Epithelial cell of esophagus (primary cell): Measurements from ENCODE around the gene CDS2.
A peak's percentile ranks its signal among the peaks of the same experiment; 100 is the strongest.

Experiments
- DNase-seq: peaks from one replicate; pipeline ENCODE4 v3.0.0; 2010; ENCODE audit warnings: low read depth
- H3K4me3 ChIP-seq: 2 replicates; pipeline ENCODE4 v1.5.1; 2011; ENCODE audit warnings: mild to moderate bottlenecking, low read length, control low read depth
- TF ChIP-seq, protein P1 (sequence below): IDR thresholded peaks from 2 replicates; pipeline ENCODE4 v1.5.1; 2011; ENCODE audit warnings: low read depth, mild to moderate bottlenecking, low read length, control low read depth, inconsistent platforms; ENCODE audit not compliant: insufficient read depth; ENCODE audit errors: missing control alignments

Gene CDS2

DNA sequence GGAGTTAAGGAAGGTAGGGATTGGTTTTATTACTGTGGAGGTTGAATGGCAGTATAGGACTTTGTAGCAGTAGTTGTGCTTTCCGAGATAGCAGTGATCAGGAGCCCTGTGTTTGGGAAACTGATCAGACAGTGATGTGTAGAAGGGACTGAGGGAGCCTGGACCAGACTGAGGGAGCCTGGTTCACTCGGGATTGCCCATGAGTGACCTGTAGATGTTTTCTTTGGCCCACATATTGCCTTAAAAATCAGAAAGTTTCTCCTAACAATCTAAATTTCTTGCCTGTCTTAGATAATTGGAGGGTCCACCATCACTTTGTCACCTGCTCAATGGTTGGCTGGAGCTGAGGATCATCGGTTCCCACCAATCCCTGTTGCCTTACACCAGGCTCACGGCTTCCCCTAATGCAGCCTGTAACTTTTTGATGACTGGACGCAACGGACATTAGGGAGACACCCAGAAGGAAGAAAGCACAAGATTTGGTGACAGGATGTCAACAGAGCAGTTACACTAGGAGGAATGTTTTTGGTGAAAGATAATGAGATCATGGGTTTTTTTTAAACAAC is 1.1 kb downstream of the CDS2 start:
- DNase-seq: no peak
- H3K4me3 ChIP-seq: peak overlapping the region; percentile 70
- TF ChIP-seq, protein P1, sequence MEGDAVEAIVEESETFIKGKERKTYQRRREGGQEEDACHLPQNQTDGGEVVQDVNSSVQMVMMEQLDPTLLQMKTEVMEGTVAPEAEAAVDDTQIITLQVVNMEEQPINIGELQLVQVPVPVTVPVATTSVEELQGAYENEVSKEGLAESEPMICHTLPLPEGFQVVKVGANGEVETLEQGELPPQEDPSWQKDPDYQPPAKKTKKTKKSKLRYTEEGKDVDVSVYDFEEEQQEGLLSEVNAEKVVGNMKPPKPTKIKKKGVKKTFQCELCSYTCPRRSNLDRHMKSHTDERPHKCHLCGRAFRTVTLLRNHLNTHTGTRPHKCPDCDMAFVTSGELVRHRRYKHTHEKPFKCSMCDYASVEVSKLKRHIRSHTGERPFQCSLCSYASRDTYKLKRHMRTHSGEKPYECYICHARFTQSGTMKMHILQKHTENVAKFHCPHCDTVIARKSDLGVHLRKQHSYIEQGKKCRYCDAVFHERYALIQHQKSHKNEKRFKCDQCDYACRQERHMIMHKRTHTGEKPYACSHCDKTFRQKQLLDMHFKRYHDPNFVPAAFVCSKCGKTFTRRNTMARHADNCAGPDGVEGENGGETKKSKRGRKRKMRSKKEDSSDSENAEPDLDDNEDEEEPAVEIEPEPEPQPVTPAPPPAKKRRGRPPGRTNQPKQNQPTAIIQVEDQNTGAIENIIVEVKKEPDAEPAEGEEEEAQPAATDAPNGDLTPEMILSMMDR: no peak

DNA sequence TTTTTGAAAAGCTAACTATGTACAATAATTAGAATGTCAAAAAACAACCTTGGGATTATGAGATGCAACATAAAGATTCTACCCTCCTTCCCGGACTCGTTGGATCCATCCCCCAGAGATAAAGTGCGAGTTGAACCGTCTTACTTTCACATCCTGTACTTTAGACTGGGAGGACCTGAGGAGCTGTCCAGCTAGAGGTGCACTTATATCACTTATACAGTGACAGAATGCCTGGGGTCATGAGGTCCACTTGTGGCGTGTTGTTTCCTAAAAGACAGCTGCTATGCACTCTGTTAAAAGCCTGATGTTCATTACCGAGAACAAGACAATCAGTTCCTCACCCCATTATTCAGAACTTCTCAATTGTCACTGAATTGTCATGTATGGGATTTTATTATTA is 2.1 kb downstream of the CDS2 start:
- H3K4me3 ChIP-seq: no peak overlapping the region
- TF ChIP-seq, protein P1: no peak
- no peak for DNase-seq

DNA sequence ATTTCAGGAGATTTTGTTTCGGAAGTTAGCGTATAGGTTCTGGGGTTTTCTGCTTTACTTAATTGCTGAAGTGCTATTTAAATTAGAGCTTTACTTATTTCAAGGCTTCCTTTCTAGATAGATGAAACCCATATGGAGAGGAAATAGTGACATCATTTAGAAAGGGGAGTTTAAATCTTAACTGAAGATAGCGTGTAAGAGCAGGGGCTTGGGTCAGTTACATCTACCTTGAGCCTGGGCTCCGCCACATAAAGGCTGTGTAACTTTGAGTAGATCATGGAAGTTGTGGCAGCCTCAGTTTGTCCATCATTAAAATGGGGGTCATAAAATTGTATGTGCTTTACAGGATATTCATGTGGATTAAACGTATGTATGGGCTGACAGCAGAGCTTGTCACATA is 4.7 kb downstream of the CDS2 start:
- DNase-seq: no peak
- TF ChIP-seq, protein P1: no peak
- H3K4me3 ChIP-seq: no peak overlapping the region

DNA sequence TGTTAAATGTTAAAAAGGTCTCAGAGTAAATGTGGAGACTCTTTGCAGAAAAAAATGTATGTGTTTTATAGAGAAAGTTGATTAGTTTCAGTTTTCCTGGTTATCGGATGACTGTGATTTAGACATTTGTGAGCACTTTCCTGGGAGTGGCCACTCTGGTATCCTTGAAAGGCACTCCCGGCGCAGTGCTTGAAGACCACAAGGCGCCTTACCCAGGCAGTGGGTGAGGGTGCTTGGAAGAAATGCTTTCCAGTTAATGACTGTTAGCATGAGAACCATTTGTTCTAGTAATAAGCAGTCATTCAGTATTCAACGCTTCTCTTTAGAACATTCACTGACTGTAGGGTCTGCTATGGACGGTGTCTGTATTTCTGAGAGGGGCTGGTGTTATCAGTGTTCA is 7.2 kb downstream of the CDS2 start:
- TF ChIP-seq, protein P1: no peak
- no peak for DNase-seq
- no peak overlapping the region for H3K4me3 ChIP-seq

DNA sequence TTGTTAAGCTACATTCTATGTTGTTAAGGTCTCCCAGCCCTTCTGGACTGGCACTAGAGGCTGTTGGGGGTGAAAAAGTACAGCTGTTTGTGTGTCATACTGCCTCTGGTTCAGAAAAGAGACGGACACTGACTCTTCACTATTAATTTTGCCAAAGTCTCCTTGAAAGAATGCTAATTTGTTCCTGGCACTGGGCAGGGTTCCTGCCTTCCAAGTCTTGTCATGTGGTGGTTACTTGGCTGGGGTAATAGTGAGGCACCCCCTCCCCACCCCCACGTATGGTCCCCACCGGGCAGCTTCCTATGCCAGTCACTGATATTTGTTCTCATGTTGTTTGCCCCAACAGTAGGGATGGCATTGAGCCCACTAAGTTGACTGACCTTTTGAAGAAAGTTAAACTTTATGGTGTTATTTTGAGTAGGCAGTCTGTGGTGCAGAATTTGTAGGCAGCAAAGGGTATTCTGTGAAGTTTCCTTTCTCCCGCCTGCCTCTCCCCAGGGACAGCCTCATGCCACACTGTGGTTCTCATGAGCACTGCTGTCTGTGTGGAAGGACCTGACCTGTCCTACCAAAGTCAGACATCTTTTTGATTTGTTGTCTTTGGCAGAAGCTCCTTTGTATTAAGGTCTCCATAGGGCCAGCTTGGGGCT is 8.7 kb downstream of the CDS2 start:
- TF ChIP-seq, protein P1: no peak
- no peak for DNase-seq
- no peak overlapping the region for H3K4me3 ChIP-seq

DNA sequence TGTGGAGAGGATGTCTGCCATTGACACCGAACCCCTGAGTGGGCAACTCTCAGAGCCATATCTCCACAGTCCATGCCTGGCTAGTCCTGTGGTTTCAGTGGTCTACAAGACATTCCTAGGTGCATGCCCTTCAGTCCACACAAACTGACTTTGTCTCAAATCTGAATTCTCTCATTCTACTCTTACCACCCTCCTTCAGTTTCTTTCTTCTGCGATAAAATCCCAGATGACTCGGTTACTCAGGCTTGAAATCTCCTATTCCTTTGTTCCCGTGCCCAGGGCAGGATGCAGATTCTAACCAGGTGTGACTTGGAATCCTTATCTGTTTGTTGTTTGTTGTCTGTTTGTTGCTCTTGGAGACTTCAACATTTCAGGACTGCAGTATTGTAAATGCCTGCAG is 9.3 kb downstream of the CDS2 start:
- no peak overlapping the region for H3K4me3 ChIP-seq
- TF ChIP-seq, protein P1: no peak
- DNase-seq: no peak

DNA sequence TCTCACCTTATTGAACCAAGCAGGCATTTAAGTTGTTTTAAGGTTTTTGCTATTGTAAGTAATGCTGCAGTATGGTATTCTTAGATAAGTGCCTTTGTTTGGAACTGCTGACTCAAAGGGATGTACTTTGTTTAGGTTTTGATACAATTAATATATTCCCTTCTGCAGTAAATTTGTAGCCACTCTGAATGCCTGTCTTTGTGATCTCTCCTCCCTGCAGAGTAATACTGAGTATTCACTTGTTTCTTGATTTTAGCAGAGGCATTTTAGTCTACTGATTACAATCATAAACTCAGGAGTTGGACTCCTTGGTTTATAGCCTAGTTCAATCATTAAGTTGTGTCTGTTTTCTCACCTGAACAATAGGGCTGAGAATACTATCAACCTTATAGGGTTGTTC is 13.4 kb downstream of the CDS2 start:
- TF ChIP-seq, protein P1: no peak
- H3K4me3 ChIP-seq: no peak overlapping the region
- DNase-seq: no peak
